B cell (primary cell): ENCODE results near the gene NAT10. TPM values are rescaled to one million over a fixed set of nuclear protein-coding genes. Genes with fewer than 3 reads are reported as not detected.

Experiments used
- ATAC-seq: fragments of 200-7000 bp; cut with Tn5 transposase; one replicate; pipeline ENCODE4 v1.10.0; 2021; ENCODE audit warnings: low read depth, mild to moderate bottlenecking, moderate number of reproducible peaks, moderate library complexity
- CTCF ChIA-PET: fragments of 350-600 bp; sonication (Branson Sonifier 250); formaldehyde crosslinking; loops from one replicate; lab custom pipeline; 2021; ENCODE audit warnings: antibody characterized with exemption, inconsistent platforms; lab: Charles Lee
- POLR2A ChIA-PET: fragments of 350-600 bp; sonication (Branson Sonifier 250); formaldehyde crosslinking; loops from one replicate; lab custom pipeline; 2021; ENCODE audit warnings: antibody characterized with exemption; lab: Charles Lee
- DNase-seq: peaks from one replicate; pipeline ENCODE4 v3.0.0; 2013
- H2AFZ ChIP-seq: 2 replicates; pipeline ENCODE4 v1.6.1; 2012; ENCODE audit warnings: mild to moderate bottlenecking, low read depth, low read length; ENCODE audit not compliant: insufficient read depth, poor library complexity, severe bottlenecking
- H3K27ac ChIP-seq, 2 donors: 1 replicate in 1 of 2; 2 replicates in 1 of 2; pipeline ENCODE4 v1.5.1; 2012 to 2013; ENCODE audit warnings: low read length in 2 of 2, mild to moderate bottlenecking in 2 of 2, moderate library complexity in 1 of 2
- H3K27me3 ChIP-seq, 4 experiments: fragments of 200-600 bp in 1 of 4; sonication (generic) in 1 of 4; replicated peaks in 1 of 4; 1 replicate in 2 of 4; 2 replicates in 2 of 4; pipeline versions ENCODE4 v1.6.1 to v1.7.0; 2013 to 2016; ENCODE audit warnings: low read length in 3 of 4, mild to moderate bottlenecking in 2 of 4, mixed read lengths in 1 of 4, moderate library complexity in 1 of 4; ENCODE audit not compliant: insufficient read depth in 4 of 4, control insufficient read depth in 3 of 4; ENCODE audit errors: control extremely low read depth in 1 of 4
- H3K36me3 ChIP-seq, 2 experiments: replicated peaks in 1 of 2; 1 replicate in 1 of 2; 2 replicates in 1 of 2; pipeline versions ENCODE4 v1.6.1 to v1.7.1; 2013; ENCODE audit warnings: low read length in 1 of 2; ENCODE audit not compliant: insufficient read depth in 2 of 2, control insufficient read depth in 1 of 2; ENCODE audit errors: control extremely low read depth in 1 of 2, extremely low read depth in 1 of 2
- H3K4me1 ChIP-seq, 2 donors: fragments of 200-600 bp in 1 of 2; sonication (generic) in 1 of 2; 1 replicate in 1 of 2; 2 replicates in 1 of 2; pipeline versions ENCODE4 v1.5.1 to v1.6.1; 2013 to 2017; ENCODE audit warnings: low read length in 2 of 2; ENCODE audit not compliant: control insufficient read depth in 2 of 2, insufficient read depth in 2 of 2
- H3K4me2 ChIP-seq: replicated peaks from 2 replicates; pipeline ENCODE3; 2012; ENCODE audit warnings: mild to moderate bottlenecking, low read depth, low read length; ENCODE audit not compliant: poor library complexity, severe bottlenecking
- H3K4me3 ChIP-seq, 5 experiments: fragments of 200-600 bp in 1 of 5; sonication (generic) in 1 of 5; 1 replicate in 3 of 5; 2 replicates in 2 of 5; pipeline versions ENCODE4 v1.5.1 to v1.7.0; 2011 to 2016; ENCODE audit warnings: low read length in 4 of 5, mild to moderate bottlenecking in 4 of 5, low read depth in 2 of 5, control low read depth in 1 of 5, moderate library complexity in 1 of 5; ENCODE audit not compliant: insufficient read depth in 1 of 5; ENCODE audit errors: control extremely low read depth in 1 of 5, extremely low read depth in 1 of 5
- H3K79me2 ChIP-seq: fragments of 200-600 bp; sonication (generic); one replicate; pipeline ENCODE4 v1.6.0; 2016; ENCODE audit warnings: low read length; ENCODE audit not compliant: control insufficient read depth, insufficient read depth
- H3K9ac ChIP-seq: fragments of 200-600 bp; sonication (generic); 2 replicates; pipeline ENCODE4 v1.6.1; 2017; ENCODE audit warnings: mild to moderate bottlenecking, low read length, moderate library complexity
- H3K9me3 ChIP-seq, 3 donors: one replicate each; pipeline versions ENCODE4 v1.6.1 to v1.7.1; 2013; ENCODE audit warnings: low read length in 2 of 3; ENCODE audit not compliant: control insufficient read depth in 2 of 3, insufficient read depth in 1 of 3; ENCODE audit errors: control extremely low read depth in 1 of 3
- H4K20me1 ChIP-seq: 2 replicates; pipeline ENCODE4 v1.6.0; 2012; ENCODE audit warnings: mild to moderate bottlenecking, low read length; ENCODE audit not compliant: insufficient read depth, control insufficient read depth, poor library complexity, severe bottlenecking
- H3K27ac Mint-ChIP-seq: one replicate; pipeline ENCODE4 v1.8.0; 2021; ENCODE audit warnings: mixed read lengths
- H3K27me3 Mint-ChIP-seq: one replicate; pipeline ENCODE4 v1.8.0; 2021; ENCODE audit warnings: mixed read lengths
- H3K4me1 Mint-ChIP-seq: one replicate; pipeline ENCODE4 v1.8.0; 2021; ENCODE audit warnings: mixed read lengths
- H3K4me3 Mint-ChIP-seq: one replicate; pipeline ENCODE4 v1.8.0; 2021; ENCODE audit warnings: mixed read lengths
- H3K9me3 Mint-ChIP-seq: one replicate; pipeline ENCODE4 v1.8.0; 2022; ENCODE audit warnings: mixed read lengths; ENCODE audit not compliant: insufficient read depth
- EZH2 ChIP-seq: IDR thresholded peaks from 2 replicates; pipeline ENCODE4 v1.6.1; 2012; ENCODE audit warnings: borderline replicate concordance, low read depth, mild to moderate bottlenecking, moderate library complexity, low read length; ENCODE audit not compliant: insufficient read depth, poor library complexity, severe bottlenecking
- WGBS: methylation state at CpG from one replicate; pipeline ENCODE4 v1.1.5; 2013; ENCODE audit warnings: missing lambda C conversion rate; ENCODE audit not compliant: insufficient coverage; 5-methylcytosine and 5-hydroxymethylcytosine counted together
- intact Hi-C: fragments of 100-400 bp; cut with micrococcal nuclease; formaldehyde crosslinking; loops from one replicate; pipeline ENCODE4 v1.10.0; 2022
- polyA plus RNA-seq: library from polyadenylated mRNA; depleted of rRNA; stranded (reverse); fragments of >200 nt; gene quantifications from 2 replicates; pipeline ENCODE4 v1.2.3, GENCODE V29; 2012
- total RNA-seq, 2 donors: library from RNA; stranded (reverse); fragments of 120-200 nt in 1 of 2; gene quantifications; 1 replicate in 1 of 2; 2 replicates in 1 of 2; pipeline versions ENCODE4 v1.2.3 to v1.2.4, GENCODE V29; 2013 to 2022
- TF ChIP-seq, protein P1 (sequence below): fragments of 200-600 bp; IDR thresholded peaks from one replicate; pipeline ENCODE4 v1.8.0; 2022; ENCODE audit warnings: antibody characterized with exemption, mild to moderate bottlenecking

The NAT10 gene
- total and polyA plus RNA-seq, 2 donors (not counting 1 experiment from before 2014, with no cell fraction given) = 24.9 to 73.5 TPM

DNA sequence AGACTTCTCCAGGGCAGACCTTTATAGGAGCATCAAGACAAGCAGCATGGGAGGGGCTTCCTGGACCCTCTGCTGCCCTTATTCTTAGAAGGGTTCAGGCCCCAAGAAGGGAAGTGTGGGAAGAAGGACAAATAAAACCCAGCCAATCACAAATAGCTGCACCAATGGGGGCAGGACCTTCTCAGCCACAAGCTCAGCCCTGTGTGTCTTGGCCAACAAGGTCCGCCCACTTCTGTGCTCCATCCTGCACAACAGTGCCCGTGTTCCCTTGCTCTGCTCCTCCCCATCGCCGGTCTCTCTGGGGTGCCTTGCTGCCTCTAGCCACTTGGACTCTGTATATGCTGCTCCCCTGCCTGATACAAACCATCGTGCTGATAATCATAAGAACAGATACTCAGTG lies 86.1 kb downstream of the NAT10 start:
- Mint-ChIP-seq H3K4me1 (peaks cover 4% of the 10 kb centered on the region), H3K4me3 (no peak overlapping the region), H3K27me3 (no peaks in the 10 kb centered on the region), H3K9me3 (no peaks in the 10 kb centered on the region), H3K27ac (no peak overlapping the region)
- Histone ChIP-seq H3K79me2 (no peaks in the 10 kb centered on the region), H4K20me1 (no peaks in the 10 kb centered on the region), H3K36me3 (no peaks in the 10 kb centered on the region), H3K4me1 (peaks cover 0 to 2% of the 10 kb centered on the region in 2 donors), H3K4me2 (no peak overlapping the region), H2AFZ (no peak overlapping the region), H3K27ac (no peak overlapping the region), H3K9me3 (no peaks in the 10 kb centered on the region), H3K27me3 (no peaks in the 10 kb centered on the region), H3K4me3 (no peak overlapping the region), H3K9ac (no peak overlapping the region)
- DNase-seq (no peak), ATAC-seq (no peak)
- TF ChIP-seq EZH2 = no peak
- TF ChIP-seq, protein P1, sequence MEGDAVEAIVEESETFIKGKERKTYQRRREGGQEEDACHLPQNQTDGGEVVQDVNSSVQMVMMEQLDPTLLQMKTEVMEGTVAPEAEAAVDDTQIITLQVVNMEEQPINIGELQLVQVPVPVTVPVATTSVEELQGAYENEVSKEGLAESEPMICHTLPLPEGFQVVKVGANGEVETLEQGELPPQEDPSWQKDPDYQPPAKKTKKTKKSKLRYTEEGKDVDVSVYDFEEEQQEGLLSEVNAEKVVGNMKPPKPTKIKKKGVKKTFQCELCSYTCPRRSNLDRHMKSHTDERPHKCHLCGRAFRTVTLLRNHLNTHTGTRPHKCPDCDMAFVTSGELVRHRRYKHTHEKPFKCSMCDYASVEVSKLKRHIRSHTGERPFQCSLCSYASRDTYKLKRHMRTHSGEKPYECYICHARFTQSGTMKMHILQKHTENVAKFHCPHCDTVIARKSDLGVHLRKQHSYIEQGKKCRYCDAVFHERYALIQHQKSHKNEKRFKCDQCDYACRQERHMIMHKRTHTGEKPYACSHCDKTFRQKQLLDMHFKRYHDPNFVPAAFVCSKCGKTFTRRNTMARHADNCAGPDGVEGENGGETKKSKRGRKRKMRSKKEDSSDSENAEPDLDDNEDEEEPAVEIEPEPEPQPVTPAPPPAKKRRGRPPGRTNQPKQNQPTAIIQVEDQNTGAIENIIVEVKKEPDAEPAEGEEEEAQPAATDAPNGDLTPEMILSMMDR = no peak
- ChIA-PET POLR2A (no interaction called here), CTCF (no interaction called here)
- intact Hi-C loops = no loop called here
- WGBS = 88% methylated on average over 4 of the region's 5 CpGs

DNA sequence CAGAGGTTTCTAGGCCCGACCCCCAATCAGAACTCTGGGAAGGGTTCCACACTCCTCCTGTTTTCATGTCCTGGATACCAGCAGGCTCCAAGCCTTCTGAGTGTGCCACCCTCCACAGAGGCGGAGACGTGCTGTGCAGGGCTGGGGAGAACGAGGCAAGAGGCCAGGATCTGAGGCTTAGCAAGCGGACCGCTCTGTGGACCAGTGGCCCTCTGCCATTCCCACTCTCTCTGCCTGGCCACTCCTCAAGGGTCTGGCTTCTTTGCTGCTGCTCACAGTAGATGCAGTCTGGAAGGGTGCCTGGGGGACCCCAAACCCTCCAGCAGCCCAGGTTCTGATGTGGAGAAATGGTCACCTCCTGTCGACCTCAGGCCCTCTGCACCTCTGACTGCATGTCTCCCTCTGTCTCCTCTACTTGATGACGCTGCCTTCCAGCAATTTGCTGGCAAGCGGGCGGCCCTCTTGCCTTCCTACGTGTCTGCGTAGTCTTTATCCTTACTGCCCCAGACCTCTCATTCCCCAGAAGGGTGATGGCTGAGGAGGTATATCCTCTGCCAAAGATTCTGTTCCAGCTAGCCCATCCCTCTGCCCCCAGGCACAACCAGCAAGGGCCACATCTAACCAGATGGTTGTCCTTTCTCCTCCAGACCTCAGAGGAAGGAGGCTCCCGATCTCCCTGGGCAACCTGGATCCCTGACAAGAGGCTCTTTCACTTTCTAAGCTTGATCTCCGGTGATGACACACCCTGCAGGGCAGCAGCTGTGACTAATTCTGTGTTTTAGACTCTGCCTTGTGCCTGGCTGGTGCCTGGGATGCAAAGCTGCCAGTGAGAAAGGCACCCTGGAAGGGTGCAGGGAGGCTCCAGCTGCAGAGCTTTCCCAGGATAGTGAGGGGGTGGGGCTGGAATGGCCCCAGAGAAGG lies 87.3 kb downstream of the NAT10 start:
- 85% methylated on average over 9 of the region's 14 CpGs for WGBS
- H4K20me1 ChIP-seq = no peaks in the 10 kb centered on the region
- DNase-seq = no peak
- H3K9ac ChIP-seq = no peak overlapping the region
- H3K27ac ChIP-seq = no peak overlapping the region
- intact Hi-C loops = no loop called here
- no peaks in the 10 kb centered on the region for H3K9me3 Mint-ChIP-seq
- no peak for ATAC-seq
- no peak overlapping the region for H2AFZ ChIP-seq
- H3K9me3 ChIP-seq = no peaks in the 10 kb centered on the region
- POLR2A ChIA-PET = no interaction called here
- no peaks in the 10 kb centered on the region for H3K27me3 Mint-ChIP-seq
- no peaks in the 10 kb centered on the region for H3K36me3 ChIP-seq
- H3K4me2 ChIP-seq = no peak overlapping the region
- no peaks in the 10 kb centered on the region for H3K27me3 ChIP-seq
- peaks cover 0 to 2% of the 10 kb centered on the region in 2 donors for H3K4me1 ChIP-seq
- TF ChIP-seq EZH2 = no peak
- TF ChIP-seq, protein P1 = no peak
- CTCF ChIA-PET = no interaction called here
- H3K4me1 Mint-ChIP-seq = peaks cover 4% of the 10 kb centered on the region
- no peak overlapping the region for H3K4me3 Mint-ChIP-seq
- no peak overlapping the region for H3K4me3 ChIP-seq
- H3K79me2 ChIP-seq = no peaks in the 10 kb centered on the region
- H3K27ac Mint-ChIP-seq = no peak overlapping the region
